Measurements from ENCODE around the gene SUGCT. TPM values are rescaled to one million over a fixed set of nuclear protein-coding genes. Genes with fewer than 3 reads are reported as not detected.

Gene SUGCT
- total and polyA plus RNA-seq, 3 experiments from 2014 or later: 1.1 to 1.4 (median 1.3) TPM

- Mint-ChIP-seq H3K36me3 (no peaks in the 10 kb centered on the region), H3K27me3 (no peaks in the 10 kb centered on the region), H3K27ac (no peak overlapping the region), H3K9me3 (peaks cover 2 to 9% (median 6%) of the 10 kb centered on the region in 5 donors), H3K4me3 (no peak overlapping the region), H3K4me1 (no peaks in the 10 kb centered on the region)
- POLR2A ChIA-PET: no interaction called here
- Histone ChIP-seq H3K27ac (ENCODE audit: low read depth, low read length) (no peak overlapping the region), H3K9me3 (ENCODE audit: low read length) (no peaks in the 10 kb centered on the region), H3K4me1 (ENCODE audit: insufficient read depth, low read length) (no peaks in the 10 kb centered on the region), H3K27me3 (ENCODE audit: insufficient read depth, low read length, poor library complexity, severe bottlenecking) (no peaks in the 10 kb centered on the region), H3K36me3 (ENCODE audit: insufficient read depth, low read length) (no peaks in the 10 kb centered on the region), H3K4me3 (ENCODE audit: low read length) (no peak overlapping the region)
- no peak for DNase-seq
- CTCF ChIA-PET: no interaction called here
These were observed 667.7 kb downstream of the SUGCT start for GRCh38 chr7:40802497-40802896.

- Histone ChIP-seq H3K9me3 (ENCODE audit: low read length) (no peaks in the 10 kb centered on the region), H3K27ac (ENCODE audit: low read depth, low read length) (no peak overlapping the region), H3K4me1 (ENCODE audit: insufficient read depth, low read length) (no peaks in the 10 kb centered on the region), H3K4me3 (ENCODE audit: low read length) (no peak overlapping the region), H3K36me3 (ENCODE audit: insufficient read depth, low read length) (no peaks in the 10 kb centered on the region), H3K27me3 (ENCODE audit: insufficient read depth, low read length, poor library complexity, severe bottlenecking) (no peaks in the 10 kb centered on the region)
- Mint-ChIP-seq H3K4me3 (no peak overlapping the region), H3K27me3 (no peaks in the 10 kb centered on the region), H3K4me1 (no peaks in the 10 kb centered on the region), H3K27ac (no peak overlapping the region), H3K9me3 (peaks cover 3 to 11% (median 5%) of the 10 kb centered on the region in 5 donors), H3K36me3 (no peaks in the 10 kb centered on the region)
- ChIA-PET POLR2A (no interaction called here), CTCF (no interaction called here)
- no peak for DNase-seq
These were observed 669.8 kb downstream of the SUGCT start for GRCh38 chr7:40804477-40805215.

GRCh38 chr7:40805361-40805760 is 670.6 kb downstream of the SUGCT start:
- Histone ChIP-seq H3K9me3 (ENCODE audit: low read length) (no peaks in the 10 kb centered on the region), H3K4me3 (ENCODE audit: low read length) (no peak overlapping the region), H3K27me3 (ENCODE audit: insufficient read depth, low read length, poor library complexity, severe bottlenecking) (no peaks in the 10 kb centered on the region), H3K4me1 (ENCODE audit: insufficient read depth, low read length) (no peaks in the 10 kb centered on the region), H3K27ac (ENCODE audit: low read depth, low read length) (no peak overlapping the region), H3K36me3 (ENCODE audit: insufficient read depth, low read length) (no peaks in the 10 kb centered on the region)
- DNase-seq: no peak
- Mint-ChIP-seq H3K4me3 (no peak overlapping the region), H3K27me3 (no peaks in the 10 kb centered on the region), H3K9me3 (peaks cover 3 to 15% (median 7%) of the 10 kb centered on the region in 5 donors), H3K4me1 (no peaks in the 10 kb centered on the region), H3K36me3 (no peaks in the 10 kb centered on the region), H3K27ac (no peak overlapping the region)
- POLR2A ChIA-PET: no interaction called here
- CTCF ChIA-PET: no interaction called here

- Mint-ChIP-seq H3K27me3 (no peaks in the 10 kb centered on the region), H3K4me3 (no peak overlapping the region), H3K4me1 (no peaks in the 10 kb centered on the region), H3K9me3 (peaks cover 18 to 33% (median 23%) of the 10 kb centered on the region in 5 donors), H3K27ac (no peak overlapping the region), H3K36me3 (no peaks in the 10 kb centered on the region)
- no peaks in the 10 kb centered on the region for H3K4me1 ChIP-seq (ENCODE audit: insufficient read depth, low read length)
- CTCF ChIA-PET: no interaction called here
- POLR2A ChIA-PET: no interaction called here
- no peak for DNase-seq
- H3K9me3 ChIP-seq (ENCODE audit: low read length): no peaks in the 10 kb centered on the region
- H3K4me3 ChIP-seq (ENCODE audit: low read length): no peak overlapping the region
- H3K36me3 ChIP-seq (ENCODE audit: insufficient read depth, low read length): no peaks in the 10 kb centered on the region
- no peak overlapping the region for H3K27ac ChIP-seq (ENCODE audit: low read depth, low read length)
- no peaks in the 10 kb centered on the region for H3K27me3 ChIP-seq (ENCODE audit: insufficient read depth, low read length, poor library complexity, severe bottlenecking)
These were observed 673.7 kb downstream of the SUGCT start for GRCh38 chr7:40808378-40808942.

GRCh38 chr7:40810274-40810673 is 675.5 kb downstream of the SUGCT start:
- Histone ChIP-seq H3K27ac (ENCODE audit: low read depth, low read length) (no peak overlapping the region), H3K27me3 (ENCODE audit: insufficient read depth, low read length, poor library complexity, severe bottlenecking) (no peaks in the 10 kb centered on the region), H3K9me3 (ENCODE audit: low read length) (no peaks in the 10 kb centered on the region), H3K4me3 (ENCODE audit: low read length) (no peak overlapping the region), H3K36me3 (ENCODE audit: insufficient read depth, low read length) (no peaks in the 10 kb centered on the region), H3K4me1 (ENCODE audit: insufficient read depth, low read length) (no peaks in the 10 kb centered on the region)
- Mint-ChIP-seq H3K27me3 (no peaks in the 10 kb centered on the region), H3K36me3 (no peaks in the 10 kb centered on the region), H3K4me3 (no peak overlapping the region), H3K27ac (no peak overlapping the region), H3K4me1 (no peaks in the 10 kb centered on the region), H3K9me3 (peaks cover 19 to 32% (median 23%) of the 10 kb centered on the region in 5 donors)
- DNase-seq: no peak
- ChIA-PET CTCF (no interaction called here), POLR2A (no interaction called here)

GRCh38 chr7:40811666-40812065 is 676.9 kb downstream of the SUGCT start:
- ChIA-PET CTCF (no interaction called here), POLR2A (no interaction called here)
- no peaks in the 10 kb centered on the region for H3K9me3 ChIP-seq (ENCODE audit: low read length)

GRCh38 chr7:40815022-40815421 is 680.2 kb downstream of the SUGCT start:
- ChIA-PET POLR2A (no interaction called here), CTCF (no interaction called here)
- Mint-ChIP-seq H3K4me3 (no peak overlapping the region), H3K27ac (no peak overlapping the region), H3K27me3 (no peaks in the 10 kb centered on the region), H3K9me3 (peaks cover 24 to 30% (median 27%) of the 10 kb centered on the region in 5 donors), H3K4me1 (no peaks in the 10 kb centered on the region), H3K36me3 (no peaks in the 10 kb centered on the region)
- Histone ChIP-seq H3K4me3 (ENCODE audit: low read length) (no peak overlapping the region), H3K27me3 (ENCODE audit: insufficient read depth, low read length, poor library complexity, severe bottlenecking) (no peaks in the 10 kb centered on the region), H3K9me3 (ENCODE audit: low read length) (no peaks in the 10 kb centered on the region), H3K27ac (ENCODE audit: low read depth, low read length) (no peak overlapping the region), H3K4me1 (ENCODE audit: insufficient read depth, low read length) (no peaks in the 10 kb centered on the region), H3K36me3 (ENCODE audit: insufficient read depth, low read length) (no peaks in the 10 kb centered on the region)
- DNase-seq: no peak

More at GRCh38 chr7:40811666-40812065, 676.9 kb downstream of the SUGCT start:
- Mint-ChIP-seq H3K27ac (no peak overlapping the region), H3K4me1 (no peaks in the 10 kb centered on the region), H3K36me3 (no peaks in the 10 kb centered on the region), H3K4me3 (no peak overlapping the region), H3K9me3 (peaks cover 19 to 32% (median 23%) of the 10 kb centered on the region in 5 donors), H3K27me3 (no peaks in the 10 kb centered on the region)
- H3K27me3 ChIP-seq (ENCODE audit: insufficient read depth, low read length, poor library complexity, severe bottlenecking): no peaks in the 10 kb centered on the region
- H3K4me1 ChIP-seq (ENCODE audit: insufficient read depth, low read length): no peaks in the 10 kb centered on the region
- H3K27ac ChIP-seq (ENCODE audit: low read depth, low read length): no peak overlapping the region
- H3K4me3 ChIP-seq (ENCODE audit: low read length): no peak overlapping the region
- no peak for DNase-seq
- no peaks in the 10 kb centered on the region for H3K36me3 ChIP-seq (ENCODE audit: insufficient read depth, low read length)

- Histone ChIP-seq H3K9me3 (ENCODE audit: low read length) (no peaks in the 10 kb centered on the region), H3K36me3 (ENCODE audit: insufficient read depth, low read length) (no peaks in the 10 kb centered on the region), H3K4me1 (ENCODE audit: insufficient read depth, low read length) (no peaks in the 10 kb centered on the region), H3K27ac (ENCODE audit: low read depth, low read length) (no peak overlapping the region), H3K4me3 (ENCODE audit: low read length) (no peak overlapping the region), H3K27me3 (ENCODE audit: insufficient read depth, low read length, poor library complexity, severe bottlenecking) (no peaks in the 10 kb centered on the region)
- Mint-ChIP-seq H3K27ac (no peak overlapping the region), H3K4me1 (no peaks in the 10 kb centered on the region), H3K36me3 (no peaks in the 10 kb centered on the region), H3K9me3 (peaks cover 22 to 29% (median 27%) of the 10 kb centered on the region in 5 donors), H3K27me3 (no peaks in the 10 kb centered on the region), H3K4me3 (no peak overlapping the region)
- POLR2A ChIA-PET: no interaction called here
- DNase-seq: no peak
- CTCF ChIA-PET: no interaction called here
These were observed 680.7 kb downstream of the SUGCT start for GRCh38 chr7:40815512-40815911.
